Measurements from ENCODE around the gene USP48. TPM values are rescaled to one million over a fixed set of nuclear protein-coding genes. Genes with fewer than 3 reads are reported as not detected.

Gene USP48
- polyA plus RNA-seq, 1 experiment = 43.6 TPM

GRCh38 chr1:21724098-21724497 is 58.9 kb downstream of the USP48 start:
- ChIA-PET POLR2A (no interaction called here), CTCF (no interaction called here)
- H3K9me3 ChIP-seq (ENCODE audit: control insufficient read depth, insufficient read depth, low read length) = no peaks in the 10 kb centered on the region
- no peak for TF ChIP-seq CTCF (IDR thresholded peaks at IDR 0.05; ENCODE audit: low read depth, low read length)
- H3K27ac ChIP-seq (ENCODE audit: low read depth, low read length) = no peak overlapping the region
- DNase-seq (ENCODE audit: low read depth, low spot score) = no peak
- no peaks in the 10 kb centered on the region for H3K27me3 ChIP-seq (ENCODE audit: control insufficient read depth, insufficient read depth, low read length)
- H3K4me3 ChIP-seq (ENCODE audit: low read depth, low read length) = no peak overlapping the region

DNA sequence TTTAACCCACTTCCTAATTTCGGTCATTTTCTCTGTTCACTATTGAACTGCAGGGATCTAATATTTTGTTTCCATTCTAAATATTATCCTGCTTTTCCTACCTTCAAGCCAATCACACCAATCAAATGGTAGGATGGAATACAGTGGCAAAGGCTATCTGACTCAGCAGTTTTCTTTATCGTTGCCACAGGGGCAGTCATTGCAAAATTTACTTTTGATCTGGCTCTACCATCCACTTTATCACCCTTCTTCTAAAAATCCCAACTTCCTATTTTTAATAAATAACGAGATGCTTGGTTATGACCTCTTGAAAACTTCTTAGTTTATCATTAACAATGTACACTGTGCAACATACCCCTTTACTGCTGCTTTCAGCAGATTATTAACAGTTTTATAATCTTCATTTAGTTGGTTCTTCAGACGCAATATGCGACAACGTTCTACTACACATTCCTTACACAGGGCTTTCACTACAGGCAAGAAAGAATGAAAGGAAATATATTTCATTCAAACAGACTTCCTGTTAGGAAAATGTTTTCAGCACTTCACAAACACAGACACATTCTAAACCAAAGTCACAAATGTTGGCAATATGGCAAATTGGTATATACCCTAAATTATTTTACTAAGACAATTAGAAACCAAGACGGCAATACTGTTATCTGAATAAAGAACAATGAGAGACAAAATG is 61.5 kb downstream of the USP48 start:
- DNase-seq (ENCODE audit: low read depth, low spot score) = no peak
- CTCF ChIA-PET = no interaction called here
- TF ChIP-seq CTCF (IDR thresholded peaks at IDR 0.05; ENCODE audit: low read depth, low read length) = no peak
- no peaks in the 10 kb centered on the region for H3K9me3 ChIP-seq (ENCODE audit: control insufficient read depth, insufficient read depth, low read length)
- no peak overlapping the region for H3K27ac ChIP-seq (ENCODE audit: low read depth, low read length)
- H3K4me3 ChIP-seq (ENCODE audit: low read depth, low read length) = no peak overlapping the region
- no peaks in the 10 kb centered on the region for H3K27me3 ChIP-seq (ENCODE audit: control insufficient read depth, insufficient read depth, low read length)
- POLR2A ChIA-PET = no interaction called here

- Histone ChIP-seq H3K27me3 (ENCODE audit: control insufficient read depth, insufficient read depth, low read length) (no peaks in the 10 kb centered on the region), H3K9me3 (ENCODE audit: control insufficient read depth, insufficient read depth, low read length) (no peaks in the 10 kb centered on the region), H3K4me3 (ENCODE audit: low read depth, low read length) (no peak overlapping the region), H3K27ac (ENCODE audit: low read depth, low read length) (no peak overlapping the region)
- POLR2A ChIA-PET = no interaction called here
- CTCF ChIA-PET = no interaction called here
- DNase-seq (ENCODE audit: low read depth, low spot score) = no peak
- no peak for TF ChIP-seq CTCF (IDR thresholded peaks at IDR 0.05; ENCODE audit: low read depth, low read length)
Observed at GRCh38 chr1:21716169-21716568, 66.8 kb downstream of the USP48 start.

- DNase-seq (ENCODE audit: low read depth, low spot score) = no peak
- ChIA-PET CTCF (interaction anchor here (1.0 kb wide), 1 partner anchor 212 kb away, joined by 3 read pairs; no protein-coding TSS in a partner anchor), POLR2A (no interaction called here)
- Histone ChIP-seq H3K27ac (ENCODE audit: low read depth, low read length) (no peak overlapping the region), H3K27me3 (ENCODE audit: control insufficient read depth, insufficient read depth, low read length) (no peaks in the 10 kb centered on the region), H3K4me3 (ENCODE audit: low read depth, low read length) (no peak overlapping the region), H3K9me3 (ENCODE audit: control insufficient read depth, insufficient read depth, low read length) (no peaks in the 10 kb centered on the region)
- TF ChIP-seq CTCF (IDR thresholded peaks at IDR 0.05; ENCODE audit: low read depth, low read length) = no peak
Observed at GRCh38 chr1:21707891-21708290, 75.1 kb downstream of the USP48 start.

DNA sequence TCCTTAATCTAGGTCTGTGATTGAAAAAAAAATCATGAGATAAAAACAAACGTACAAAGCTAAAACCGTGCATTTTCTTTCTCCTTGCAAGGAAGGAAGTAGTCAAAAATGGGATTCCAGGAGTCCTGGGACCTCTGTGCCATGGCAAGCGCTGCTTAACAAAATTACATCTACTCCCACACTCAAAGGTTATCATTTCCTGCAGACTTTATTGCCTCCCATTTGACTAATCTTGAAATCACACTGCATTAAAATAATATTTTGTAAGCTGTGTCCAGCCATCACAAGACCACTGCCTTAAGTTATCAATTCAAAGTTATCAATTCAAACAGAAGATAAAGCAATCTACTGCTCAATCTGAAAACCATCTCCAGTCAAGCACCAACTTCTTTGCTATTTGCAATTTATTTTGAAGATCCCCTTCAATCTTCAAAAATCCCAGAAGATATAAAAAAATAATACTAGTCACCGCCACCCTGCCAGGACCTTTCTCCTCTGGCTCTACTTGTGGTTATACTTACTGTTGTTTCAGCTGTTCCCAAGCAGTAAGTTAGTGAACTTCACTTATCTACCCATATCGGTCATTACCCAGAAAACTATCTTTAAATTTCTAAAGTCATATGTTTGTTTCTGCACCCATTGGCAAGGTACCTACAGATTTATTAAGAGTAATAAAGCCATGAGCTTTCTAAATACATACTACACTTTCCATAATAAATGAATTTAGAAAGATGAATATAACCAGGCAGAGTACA is 75.7 kb downstream of the USP48 start:
- ChIA-PET POLR2A (no interaction called here), CTCF (interaction anchor here (1.0 kb wide), 1 partner anchor 212 kb away, joined by 3 read pairs; no protein-coding TSS in a partner anchor)
- DNase-seq (ENCODE audit: low read depth, low spot score) = no peak
- TF ChIP-seq CTCF (IDR thresholded peaks at IDR 0.05; ENCODE audit: low read depth, low read length) = no peak
- no peak overlapping the region for H3K27ac ChIP-seq (ENCODE audit: low read depth, low read length)
- H3K27me3 ChIP-seq (ENCODE audit: control insufficient read depth, insufficient read depth, low read length) = no peaks in the 10 kb centered on the region
- no peak overlapping the region for H3K4me3 ChIP-seq (ENCODE audit: low read depth, low read length)
- H3K9me3 ChIP-seq (ENCODE audit: control insufficient read depth, insufficient read depth, low read length) = no peaks in the 10 kb centered on the region

Measured in AG04450 (cell line).